Type B pancreatic cell (in vitro differentiated cells): ENCODE data around the gene RPTOR. TPM values are rescaled to one million over a fixed set of nuclear protein-coding genes. Genes with fewer than 3 reads are reported as not detected.

Experiments
- DNase-seq: peaks from one replicate; pipeline ENCODE4 v3.0.0; 2021; ENCODE audit warnings: mixed read lengths; ENCODE audit not compliant: unreplicated experiment; ENCODE audit errors: extremely low spot score
- H3K27ac Mint-ChIP-seq: 2 replicates; pipeline ENCODE4 v1.8.0; 2021; ENCODE audit warnings: mild to moderate bottlenecking, mixed read lengths
- H3K27me3 Mint-ChIP-seq: 2 replicates; pipeline ENCODE4 v1.8.0; 2021; ENCODE audit warnings: mixed read lengths
- H3K36me3 Mint-ChIP-seq: 2 replicates; pipeline ENCODE4 v1.8.0; 2021; ENCODE audit warnings: mixed read lengths
- H3K4me1 Mint-ChIP-seq: one replicate; pipeline ENCODE4 v1.8.0; 2021; ENCODE audit warnings: mixed read lengths; ENCODE audit not compliant: unreplicated experiment
- H3K4me3 Mint-ChIP-seq: 2 replicates; pipeline ENCODE4 v1.8.0; 2021; ENCODE audit warnings: mild to moderate bottlenecking, mixed read lengths
- H3K9me3 Mint-ChIP-seq: 2 replicates; pipeline ENCODE4 v1.8.0; 2021; ENCODE audit warnings: mixed read lengths
- total RNA-seq: library from RNA; stranded (reverse); gene quantifications from 2 replicates; pipeline ENCODE4 v1.2.1, GENCODE V29; 2021; ENCODE audit warnings: low replicate concordance
- TF ChIP-seq, protein P1 (sequence below): fragments of 200-600 bp; sonication (generic); conservative IDR thresholded peaks from 2 replicates; pipeline ENCODE4 v1.5.0; 2021; ENCODE audit warnings: antibody characterized with exemption, mild to moderate bottlenecking

The RPTOR gene
- total RNA-seq, 1 donor from 2014 or later = 39.8 TPM

DNA sequence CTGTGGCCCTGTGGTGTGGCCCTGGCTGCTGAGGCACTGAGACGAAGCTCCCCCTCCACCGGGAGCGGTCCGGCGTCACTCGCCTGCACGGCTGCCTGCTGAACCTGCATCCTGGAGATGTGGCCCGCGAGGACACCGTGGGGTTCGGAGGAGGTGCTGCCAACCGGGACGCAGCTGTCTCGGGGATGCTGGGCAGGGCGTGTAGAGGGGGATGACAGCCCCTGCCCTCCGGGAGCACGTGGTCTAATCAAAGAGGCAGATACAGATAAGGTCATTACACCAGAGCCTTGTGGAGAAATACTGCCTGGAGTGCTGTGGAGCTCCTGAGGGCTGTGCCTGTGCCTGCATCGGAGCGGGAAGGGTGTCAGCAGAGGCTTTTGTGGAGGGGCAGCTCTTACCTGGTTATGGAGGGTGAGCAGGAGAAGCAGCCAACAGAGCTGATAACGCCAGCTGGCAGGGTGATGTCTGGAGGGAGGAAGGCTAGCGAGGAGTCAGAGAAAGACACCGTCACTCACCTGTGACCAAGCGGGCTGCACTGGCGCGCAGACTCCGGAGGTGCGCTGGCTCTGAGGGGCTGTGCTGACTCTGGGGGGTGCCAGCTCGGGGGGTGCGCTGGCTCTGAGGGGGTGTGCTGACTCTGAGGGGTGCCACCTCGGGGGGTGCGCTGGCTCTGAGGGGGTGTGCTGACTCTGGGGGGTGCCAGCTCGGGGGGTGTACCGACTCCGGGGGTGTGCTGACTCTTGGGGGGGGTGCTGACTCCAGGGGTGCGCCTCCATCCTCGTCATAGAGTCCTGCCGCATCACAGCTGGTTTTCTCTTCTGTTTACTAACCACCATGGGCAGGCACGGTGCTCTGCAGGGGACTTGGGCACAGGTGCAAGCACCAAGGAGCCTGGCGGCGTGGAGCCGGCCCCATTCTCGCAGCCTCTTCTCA lies 342.3 kb downstream of the RPTOR start:
- Mint-ChIP-seq H3K27ac (peak overlapping the region; percentile 39), H3K4me1 (peaks cover 10% of the 10 kb centered on the region), H3K27me3 (no peaks in the 10 kb centered on the region), H3K9me3 (no peaks in the 10 kb centered on the region), H3K4me3 (no peak overlapping the region), H3K36me3 (peaks cover 4% of the 10 kb centered on the region)
- TF ChIP-seq, protein P1, sequence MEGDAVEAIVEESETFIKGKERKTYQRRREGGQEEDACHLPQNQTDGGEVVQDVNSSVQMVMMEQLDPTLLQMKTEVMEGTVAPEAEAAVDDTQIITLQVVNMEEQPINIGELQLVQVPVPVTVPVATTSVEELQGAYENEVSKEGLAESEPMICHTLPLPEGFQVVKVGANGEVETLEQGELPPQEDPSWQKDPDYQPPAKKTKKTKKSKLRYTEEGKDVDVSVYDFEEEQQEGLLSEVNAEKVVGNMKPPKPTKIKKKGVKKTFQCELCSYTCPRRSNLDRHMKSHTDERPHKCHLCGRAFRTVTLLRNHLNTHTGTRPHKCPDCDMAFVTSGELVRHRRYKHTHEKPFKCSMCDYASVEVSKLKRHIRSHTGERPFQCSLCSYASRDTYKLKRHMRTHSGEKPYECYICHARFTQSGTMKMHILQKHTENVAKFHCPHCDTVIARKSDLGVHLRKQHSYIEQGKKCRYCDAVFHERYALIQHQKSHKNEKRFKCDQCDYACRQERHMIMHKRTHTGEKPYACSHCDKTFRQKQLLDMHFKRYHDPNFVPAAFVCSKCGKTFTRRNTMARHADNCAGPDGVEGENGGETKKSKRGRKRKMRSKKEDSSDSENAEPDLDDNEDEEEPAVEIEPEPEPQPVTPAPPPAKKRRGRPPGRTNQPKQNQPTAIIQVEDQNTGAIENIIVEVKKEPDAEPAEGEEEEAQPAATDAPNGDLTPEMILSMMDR = no peak
- DNase-seq = no peak

DNA sequence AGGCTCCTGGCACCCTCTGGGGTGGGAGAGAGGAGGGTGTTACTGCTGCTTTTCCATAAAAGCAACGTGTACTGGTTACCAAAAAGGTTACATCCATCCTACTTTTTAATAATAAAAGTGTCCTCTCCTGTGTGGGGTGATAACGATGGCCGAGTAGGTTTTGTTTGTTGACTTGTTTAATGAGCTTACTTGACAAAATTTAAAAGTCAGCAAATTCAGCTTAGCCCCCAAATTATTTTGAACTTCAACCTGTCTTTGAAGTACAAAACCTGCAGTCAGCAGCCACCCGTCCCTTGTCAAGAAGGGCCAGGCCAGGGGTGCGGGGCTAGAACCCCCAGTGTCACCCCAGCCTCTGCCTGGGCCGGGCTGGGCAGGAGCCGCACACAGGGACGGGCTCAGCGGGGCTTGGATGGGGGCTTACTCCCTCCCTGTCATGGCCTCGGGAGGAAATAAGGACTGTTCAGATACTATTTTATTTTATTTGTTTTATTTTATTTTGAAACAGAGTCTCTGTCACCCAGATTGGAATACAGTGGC lies 343.1 kb downstream of the RPTOR start:
- Mint-ChIP-seq H3K27me3 (no peaks in the 10 kb centered on the region), H3K36me3 (peaks cover 4% of the 10 kb centered on the region), H3K9me3 (no peaks in the 10 kb centered on the region), H3K4me3 (no peak overlapping the region), H3K4me1 (peaks cover 15% of the 10 kb centered on the region), H3K27ac (no peak overlapping the region)
- DNase-seq = no peak
- TF ChIP-seq, protein P1 = no peak

DNA sequence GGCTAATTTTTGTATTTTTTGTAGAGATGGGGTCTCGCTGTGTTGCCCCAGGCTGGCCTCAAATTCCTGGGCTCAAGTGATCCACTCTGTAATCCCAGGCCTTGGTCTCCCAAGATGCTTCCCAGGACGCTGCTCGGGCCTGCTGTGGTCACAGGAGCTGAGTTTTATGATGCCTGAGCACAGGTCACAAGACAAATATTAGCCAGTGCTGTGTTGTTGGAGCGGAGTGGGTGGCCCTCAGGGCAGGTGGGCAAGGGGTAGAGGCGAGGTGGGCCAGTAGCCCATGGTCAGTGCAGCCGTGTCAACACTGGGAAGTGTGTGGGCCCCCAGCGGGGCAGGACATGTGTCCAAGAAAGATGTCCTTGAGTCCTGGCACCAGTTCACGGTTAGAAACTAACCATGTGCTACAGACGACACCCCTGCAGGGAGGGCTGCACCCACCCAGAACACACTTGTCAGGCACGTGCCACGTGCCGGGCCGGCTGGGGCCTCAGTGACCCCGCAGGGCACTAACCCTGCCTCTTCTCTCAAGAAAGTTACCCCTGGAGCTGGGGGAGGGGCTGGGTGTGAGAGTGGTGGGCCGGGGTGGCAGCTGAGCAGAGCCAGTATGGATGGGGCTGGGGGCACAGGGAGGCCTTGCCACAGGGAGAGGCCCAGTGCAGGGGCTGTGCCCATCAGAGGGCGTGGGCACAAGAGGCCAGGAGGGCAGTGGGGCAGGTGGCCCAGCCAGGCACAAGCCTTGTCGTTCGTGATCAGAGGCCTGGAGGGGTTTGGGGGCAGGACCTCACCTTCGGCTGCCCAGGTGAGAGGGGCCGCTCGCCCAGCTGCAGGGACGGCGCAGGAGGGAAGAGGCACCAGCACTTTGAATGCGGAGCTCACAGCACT lies 343.9 kb downstream of the RPTOR start:
- no peak for DNase-seq
- Mint-ChIP-seq H3K9me3 (no peaks in the 10 kb centered on the region), H3K4me1 (peaks cover 15% of the 10 kb centered on the region), H3K4me3 (no peak overlapping the region), H3K27me3 (no peaks in the 10 kb centered on the region), H3K36me3 (peaks cover 4% of the 10 kb centered on the region), H3K27ac (no peak overlapping the region)
- TF ChIP-seq, protein P1 = no peak

DNA sequence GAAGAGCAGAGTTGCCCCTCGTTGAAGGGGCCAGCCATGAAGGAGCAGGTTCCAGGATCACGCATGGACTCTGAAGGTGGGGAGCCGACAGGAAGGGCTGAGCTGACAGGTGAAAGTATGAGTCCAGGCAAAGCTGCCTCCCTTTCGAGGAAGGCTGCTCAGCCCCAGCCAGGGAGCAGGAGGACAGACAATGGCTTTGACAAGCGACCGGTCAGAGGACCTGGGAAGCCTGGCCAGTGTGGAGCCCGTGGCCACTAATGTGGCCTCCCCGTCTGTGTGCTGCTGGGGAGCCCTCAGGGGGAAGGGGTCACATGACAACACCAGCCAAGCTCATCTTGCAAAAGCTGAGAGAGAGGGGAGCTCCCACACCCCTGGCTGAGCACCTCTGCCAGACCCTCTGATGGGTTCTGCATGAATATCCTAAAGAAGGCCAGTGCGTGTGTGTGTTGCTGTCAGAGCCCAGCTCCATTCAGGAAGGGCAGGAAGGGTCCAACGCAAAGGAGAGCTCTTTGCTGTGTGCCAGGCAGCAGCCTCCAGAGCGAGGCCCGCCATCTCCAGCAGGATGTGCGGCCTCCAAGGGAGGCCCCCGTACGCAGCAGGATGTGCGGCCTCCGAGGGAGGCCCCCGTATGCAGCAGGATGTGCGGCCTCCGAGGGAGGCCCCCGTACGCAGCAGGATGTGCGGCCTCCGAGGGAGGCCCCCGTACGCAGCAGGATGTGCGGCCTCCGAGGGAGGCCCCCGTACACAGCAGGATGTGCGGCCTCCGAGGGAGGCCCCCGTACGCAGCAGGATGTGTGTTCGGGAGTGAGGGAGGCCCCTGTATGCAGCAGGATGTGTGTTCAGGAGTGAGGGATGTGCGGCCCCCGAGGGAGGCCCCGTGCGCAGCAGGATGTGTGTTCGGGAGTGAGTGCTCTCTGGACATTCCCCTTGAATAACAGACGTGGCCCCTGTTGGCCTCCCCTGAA lies 344.9 kb downstream of the RPTOR start:
- no peak for DNase-seq
- no peak overlapping the region for H3K27ac Mint-ChIP-seq

More for the DNA sequence above, 344.9 kb downstream of the RPTOR start:
- Mint-ChIP-seq H3K4me3 (no peak overlapping the region), H3K27me3 (no peaks in the 10 kb centered on the region), H3K36me3 (peaks cover 4% of the 10 kb centered on the region), H3K4me1 (peaks cover 15% of the 10 kb centered on the region), H3K9me3 (no peaks in the 10 kb centered on the region)
- TF ChIP-seq, protein P1 = no peak
